ENCODE data around the gene SH3RF3. TPM values are rescaled to one million over a fixed set of nuclear protein-coding genes. Genes with fewer than 3 reads are reported as not detected.

Gene SH3RF3
- total RNA-seq, 4 donors from 2014 or later: 2.2 to 6.1 (median 4.2) TPM

DNA sequence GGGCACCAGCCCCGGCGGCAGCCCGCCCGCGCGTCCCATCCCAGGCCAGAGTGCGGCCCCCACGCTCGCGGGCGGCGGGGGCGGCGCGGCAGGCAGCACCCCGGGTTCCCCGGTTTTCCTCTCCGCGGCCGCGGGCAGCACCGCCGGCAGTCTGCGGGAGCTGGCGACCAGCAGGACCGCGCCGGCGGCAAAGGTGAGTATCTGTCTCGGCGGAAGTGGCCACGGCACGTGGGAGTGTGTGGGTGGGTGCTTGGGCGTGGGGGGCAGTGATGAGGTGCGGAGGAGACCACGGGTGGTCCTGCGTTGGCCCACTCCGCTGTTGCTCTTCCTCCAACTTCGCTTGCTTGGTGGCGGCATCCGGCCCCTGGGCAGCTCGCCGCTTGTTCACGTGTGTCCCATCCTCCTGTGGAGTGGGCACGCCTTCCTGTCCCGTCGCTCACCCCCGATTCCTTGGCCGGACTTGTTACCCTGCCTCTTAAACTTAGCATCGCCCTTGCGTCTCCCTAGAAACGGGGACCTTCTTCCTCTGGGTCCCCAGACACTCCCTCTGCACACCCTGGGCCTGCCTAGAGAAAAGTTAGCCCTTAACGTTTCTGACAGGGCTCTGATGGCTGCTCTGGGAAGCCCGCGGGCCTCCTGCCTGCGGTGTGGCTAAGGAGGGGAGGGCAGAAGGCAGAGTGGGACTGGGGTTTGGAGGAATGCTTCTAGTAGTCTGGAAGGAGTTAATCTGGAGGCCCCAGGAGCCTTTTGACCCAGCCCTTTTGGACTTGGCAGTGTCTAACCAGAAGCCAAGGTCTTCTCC is 1.1 kb downstream of the SH3RF3 start:
- Histone ChIP-seq H3K36me3 (no peaks in the 10 kb centered on the region), H3K27ac (peak overlapping the region; percentile 73), H3K27me3 (peaks cover 20% of the 10 kb centered on the region), H3K4me3 (peak overlapping the region; percentile 85), H3K4me1 (peaks cover 41% of the 10 kb centered on the region), H3K9me3 (no peaks in the 10 kb centered on the region)
- peak in 1 of 2 donors; percentile 78 for DNase-seq (ENCODE audit: low spot score in 2 of 2)
- no peak for TF ChIP-seq EP300 (IDR thresholded peaks at IDR 0.05)
- TF ChIP-seq, protein P1, sequence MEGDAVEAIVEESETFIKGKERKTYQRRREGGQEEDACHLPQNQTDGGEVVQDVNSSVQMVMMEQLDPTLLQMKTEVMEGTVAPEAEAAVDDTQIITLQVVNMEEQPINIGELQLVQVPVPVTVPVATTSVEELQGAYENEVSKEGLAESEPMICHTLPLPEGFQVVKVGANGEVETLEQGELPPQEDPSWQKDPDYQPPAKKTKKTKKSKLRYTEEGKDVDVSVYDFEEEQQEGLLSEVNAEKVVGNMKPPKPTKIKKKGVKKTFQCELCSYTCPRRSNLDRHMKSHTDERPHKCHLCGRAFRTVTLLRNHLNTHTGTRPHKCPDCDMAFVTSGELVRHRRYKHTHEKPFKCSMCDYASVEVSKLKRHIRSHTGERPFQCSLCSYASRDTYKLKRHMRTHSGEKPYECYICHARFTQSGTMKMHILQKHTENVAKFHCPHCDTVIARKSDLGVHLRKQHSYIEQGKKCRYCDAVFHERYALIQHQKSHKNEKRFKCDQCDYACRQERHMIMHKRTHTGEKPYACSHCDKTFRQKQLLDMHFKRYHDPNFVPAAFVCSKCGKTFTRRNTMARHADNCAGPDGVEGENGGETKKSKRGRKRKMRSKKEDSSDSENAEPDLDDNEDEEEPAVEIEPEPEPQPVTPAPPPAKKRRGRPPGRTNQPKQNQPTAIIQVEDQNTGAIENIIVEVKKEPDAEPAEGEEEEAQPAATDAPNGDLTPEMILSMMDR (IDR thresholded peaks at IDR 0.05): no peak
- no peak for TF ChIP-seq POLR2A (IDR thresholded peaks at IDR 0.05)
- TF ChIP-seq POLR2AphosphoS5 (IDR thresholded peaks at IDR 0.05): no peak
- 19% methylated on average over 22 of the region's 56 CpGs for WGBS

DNA sequence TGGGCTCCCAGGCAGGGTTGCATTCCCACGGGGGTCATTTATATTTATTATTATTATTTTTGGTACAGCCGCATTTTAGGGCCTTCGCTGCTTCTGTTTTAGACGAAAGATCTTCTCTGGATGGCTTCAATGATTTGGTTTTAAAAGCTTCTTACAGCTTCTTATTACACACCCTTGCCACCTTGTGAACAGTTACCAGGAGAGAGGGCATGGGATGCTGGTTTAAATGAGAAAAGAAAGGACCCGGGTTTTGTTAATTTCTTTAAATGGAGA is 1.7 kb downstream of the SH3RF3 start:
- H3K27ac ChIP-seq: no peak overlapping the region
- H3K27me3 ChIP-seq: peaks cover 20% of the 10 kb centered on the region
- TF ChIP-seq POLR2AphosphoS5 (IDR thresholded peaks at IDR 0.05): no peak
- TF ChIP-seq, protein P1 (IDR thresholded peaks at IDR 0.05): no peak
- TF ChIP-seq EP300 (IDR thresholded peaks at IDR 0.05): no peak
- no peak for TF ChIP-seq POLR2A (IDR thresholded peaks at IDR 0.05)
- WGBS: 60% methylated on average over 5 of the region's 5 CpGs
- no peak for DNase-seq (ENCODE audit: low spot score in 2 of 2)
- H3K36me3 ChIP-seq: no peaks in the 10 kb centered on the region
- no peaks in the 10 kb centered on the region for H3K9me3 ChIP-seq
- H3K4me1 ChIP-seq: peaks cover 41% of the 10 kb centered on the region
- peak overlapping the region; percentile 85 for H3K4me3 ChIP-seq

DNA sequence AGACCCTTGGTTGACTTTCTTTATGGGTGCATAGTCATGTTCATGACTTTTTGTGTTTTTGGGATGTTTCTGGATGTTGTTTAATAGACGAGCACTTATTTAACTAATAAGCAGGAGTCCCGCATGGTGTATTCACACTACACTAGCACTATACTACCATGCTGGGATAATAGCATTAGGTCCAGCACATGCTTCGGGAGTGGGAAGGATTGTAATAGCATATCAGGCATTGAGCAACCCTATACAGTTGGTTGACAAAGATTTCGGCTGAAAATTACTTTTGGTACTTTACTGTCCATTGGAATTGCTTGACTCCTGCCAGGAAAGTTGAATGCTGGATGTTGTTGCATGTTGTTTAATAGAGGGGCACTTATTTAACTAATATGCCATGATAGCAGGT is 2.8 kb downstream of the SH3RF3 start:
- no peak for TF ChIP-seq POLR2AphosphoS5 (IDR thresholded peaks at IDR 0.05)
- no peak for TF ChIP-seq POLR2A (IDR thresholded peaks at IDR 0.05)
- TF ChIP-seq, protein P1 (IDR thresholded peaks at IDR 0.05): no peak
- no peak for TF ChIP-seq EP300 (IDR thresholded peaks at IDR 0.05)
- 82% methylated on average over 4 of the region's 4 CpGs for WGBS
- no peaks in the 10 kb centered on the region for H3K9me3 ChIP-seq
- H3K36me3 ChIP-seq: no peaks in the 10 kb centered on the region
- peaks cover 20% of the 10 kb centered on the region for H3K27me3 ChIP-seq
- peaks cover 35% of the 10 kb centered on the region for H3K4me1 ChIP-seq
- H3K27ac ChIP-seq: no peak overlapping the region
- no peak overlapping the region for H3K4me3 ChIP-seq
- no peak for DNase-seq (ENCODE audit: low spot score in 2 of 2)

DNA sequence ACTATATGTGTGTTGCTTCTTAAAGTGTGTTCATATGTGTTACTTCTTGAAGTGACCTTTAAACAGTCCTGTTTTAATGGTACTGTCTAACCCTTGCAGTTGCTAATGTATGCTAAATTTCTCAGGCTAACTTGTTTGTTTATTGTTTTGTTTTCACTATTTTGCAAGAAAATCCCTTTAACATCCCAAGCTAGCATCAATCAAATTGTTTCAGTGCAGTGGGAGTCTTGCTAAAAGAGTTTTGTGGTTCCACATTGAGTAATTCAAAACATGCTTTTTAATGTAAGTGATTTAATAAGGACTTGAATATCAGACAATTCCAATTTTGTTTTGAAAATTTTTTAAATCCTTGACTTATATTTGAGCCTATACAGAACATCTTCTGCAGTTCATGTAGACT is 3.6 kb downstream of the SH3RF3 start:
- TF ChIP-seq POLR2A (IDR thresholded peaks at IDR 0.05) (no peak), POLR2AphosphoS5 (IDR thresholded peaks at IDR 0.05) (no peak), EP300 (IDR thresholded peaks at IDR 0.05) (no peak)
- TF ChIP-seq, protein P1 (IDR thresholded peaks at IDR 0.05): no peak
- H3K4me3 ChIP-seq: no peak overlapping the region
- H3K27ac ChIP-seq: no peak overlapping the region
- H3K4me1 ChIP-seq: peaks cover 34% of the 10 kb centered on the region
- DNase-seq (ENCODE audit: low spot score in 2 of 2): no peak
- peaks cover 20% of the 10 kb centered on the region for H3K27me3 ChIP-seq
- no peaks in the 10 kb centered on the region for H3K36me3 ChIP-seq
- H3K9me3 ChIP-seq: no peaks in the 10 kb centered on the region

DNA sequence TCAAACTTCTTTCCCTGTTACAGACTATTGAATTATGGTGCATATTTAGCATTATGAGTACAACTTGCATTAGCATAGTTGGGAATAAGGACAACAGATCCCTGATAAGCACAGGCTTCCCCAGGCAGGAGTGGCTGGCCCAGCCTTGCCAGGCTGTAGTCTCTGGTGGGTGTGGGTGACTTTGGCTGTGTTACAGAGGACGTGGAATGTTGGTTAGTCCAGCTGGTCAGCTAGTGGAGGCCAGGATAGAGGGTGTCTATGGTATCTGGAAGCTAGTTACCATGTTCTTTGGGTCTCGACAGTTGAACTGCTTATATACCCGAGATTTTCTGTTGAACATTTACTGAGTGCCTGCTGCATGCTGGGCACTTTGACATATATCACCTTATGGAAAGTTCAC is 4.7 kb downstream of the SH3RF3 start:
- Histone ChIP-seq H3K9me3 (no peaks in the 10 kb centered on the region), H3K27ac (no peak overlapping the region), H3K4me3 (no peak overlapping the region), H3K36me3 (no peaks in the 10 kb centered on the region), H3K4me1 (peaks cover 23% of the 10 kb centered on the region), H3K27me3 (peaks cover 14% of the 10 kb centered on the region)
- 84% methylated on average over 3 of the region's 3 CpGs for WGBS
- no peak for TF ChIP-seq POLR2A (IDR thresholded peaks at IDR 0.05)
- TF ChIP-seq EP300 (IDR thresholded peaks at IDR 0.05): no peak
- TF ChIP-seq, protein P1 (IDR thresholded peaks at IDR 0.05): no peak
- no peak for TF ChIP-seq POLR2AphosphoS5 (IDR thresholded peaks at IDR 0.05)
- DNase-seq (ENCODE audit: low spot score in 2 of 2): peak in 1 of 2 donors; percentile 13
